SIG-M5 treated with dmso at 0.1 percent for 504 hours (cell line): ENCODE measurements around the gene MGST2.
"Not testable (repeated sequence)": the region's sequence is repeated elsewhere in the genome, so short reads cannot be mapped to it uniquely, and the experiment has no call there.

ENCODE experiments used
- DNase-seq: peaks from one replicate; lab custom pipeline; 2025; ENCODE audit not compliant: unreplicated experiment; lab: John Stamatoyannopoulos, UW

MGST2 gene

DNA sequence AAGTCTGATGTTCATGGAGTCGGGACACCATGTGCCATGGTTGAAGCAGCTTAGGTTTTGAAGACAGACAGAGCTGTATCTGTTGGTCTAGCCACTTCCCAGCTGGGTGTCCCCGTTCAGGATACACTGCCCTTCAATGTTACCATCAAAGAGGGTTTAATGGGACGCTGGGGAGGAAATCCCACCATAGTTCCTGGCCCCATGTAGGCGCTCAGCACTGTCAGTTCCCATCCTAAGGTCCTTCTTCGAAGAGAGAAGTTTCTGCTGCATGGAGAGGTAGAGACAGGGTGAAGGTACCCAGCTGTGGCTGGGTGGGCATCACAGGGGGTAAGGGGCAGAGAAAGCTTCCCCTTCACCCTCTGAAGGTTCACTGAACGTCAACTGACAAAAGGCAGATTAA lies 3.7 kb downstream of the MGST2 start:
- DNase-seq = no peak

DNA sequence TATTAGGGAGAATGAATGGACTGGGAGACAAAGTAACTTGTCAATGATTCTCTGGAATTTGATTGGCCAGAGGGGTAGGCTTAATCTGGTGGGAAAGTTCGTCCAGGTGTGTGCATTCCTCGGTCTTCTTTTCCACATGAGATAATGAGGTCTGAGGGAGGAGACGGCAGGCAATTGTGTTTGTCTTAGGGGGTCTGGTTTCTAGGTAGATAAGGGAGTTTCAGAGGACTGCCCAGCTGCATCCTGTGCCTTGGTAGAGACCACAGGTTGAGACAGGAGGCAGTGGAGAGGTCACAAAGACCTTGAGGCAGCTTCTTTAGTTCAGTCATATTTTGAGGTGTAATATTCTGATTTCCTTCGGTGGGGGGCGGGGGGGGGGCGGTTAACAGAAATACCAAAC lies 4.3 kb downstream of the MGST2 start:
- no peak for DNase-seq

- no peak for DNase-seq
Measured at GRCh38 chr4:139670775-139671174, 5.2 kb downstream of the MGST2 start.

DNA sequence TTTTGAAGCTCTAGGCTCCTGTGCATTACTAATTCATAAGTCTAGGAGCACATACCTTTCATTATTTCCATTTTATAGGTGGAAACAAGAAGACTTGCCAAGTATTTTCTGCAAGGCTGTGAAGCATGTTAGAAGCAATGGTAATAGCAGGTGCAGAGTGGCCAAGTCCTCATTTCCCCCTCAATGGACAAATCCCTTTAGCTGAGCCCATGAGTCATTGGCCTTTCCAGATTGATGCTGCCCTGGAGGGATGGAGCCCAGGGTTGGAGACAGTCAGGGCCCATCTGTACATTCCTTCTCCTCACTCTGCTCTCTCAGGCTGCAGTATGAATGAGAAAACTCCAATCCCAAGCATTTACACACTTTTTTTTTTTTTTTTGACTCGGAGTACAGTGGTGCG lies 6.6 kb downstream of the MGST2 start:
- no peak for DNase-seq

GRCh38 chr4:139672732-139673131 lies 7.1 kb downstream of the MGST2 start:
- DNase-seq = no peak

GRCh38 chr4:139674875-139675550 lies 9.4 kb downstream of the MGST2 start:
- peak; percentile 97 for DNase-seq

DNA sequence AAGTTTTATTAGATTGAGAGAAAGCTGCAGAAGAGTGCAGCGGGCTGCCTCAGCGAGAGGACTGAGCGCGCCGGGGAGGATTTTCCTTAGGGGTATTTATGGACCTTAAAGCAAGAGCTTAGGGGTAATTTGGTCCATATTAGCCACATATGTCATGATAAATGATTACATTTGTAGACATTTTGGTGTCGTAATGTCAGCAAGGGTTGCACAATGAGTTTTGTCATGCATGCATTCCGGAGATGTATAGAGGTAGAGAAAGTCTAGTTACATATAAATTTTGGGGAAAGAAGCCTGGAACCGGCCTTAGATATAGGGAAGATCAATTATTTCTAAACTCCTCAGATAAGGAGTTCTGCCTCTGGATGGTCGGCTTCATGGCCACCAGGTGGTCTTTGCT lies 10.0 kb downstream of the MGST2 start:
- DNase-seq = peak; percentile 50

GRCh38 chr4:139676365-139676764 lies 10.7 kb downstream of the MGST2 start:
- no peak for DNase-seq

GRCh38 chr4:139676913-139677585 lies 11.4 kb downstream of the MGST2 start:
- DNase-seq = no peak

GRCh38 chr4:139682309-139682708 lies 16.7 kb downstream of the MGST2 start:
- no peak for DNase-seq

DNA sequence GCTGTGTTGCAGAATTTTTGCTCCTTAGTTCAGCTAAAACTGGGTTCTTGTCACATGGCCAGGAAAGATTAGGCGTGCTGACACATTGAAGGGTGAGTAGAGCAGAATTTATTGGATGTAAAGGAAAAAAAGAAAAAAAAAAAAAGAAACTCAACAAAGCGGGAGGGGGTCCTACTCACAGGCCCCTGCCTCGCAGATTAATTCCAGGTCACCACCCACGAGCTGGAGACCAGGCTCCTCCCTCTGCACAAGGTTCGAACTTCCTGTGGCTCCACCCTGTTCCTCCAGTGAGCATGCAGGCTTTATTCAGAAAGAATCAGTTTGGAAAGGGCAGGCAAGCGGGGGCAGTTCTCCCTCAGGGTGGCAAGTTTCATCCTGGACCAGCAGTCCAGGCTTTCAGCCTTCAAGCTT lies 17.1 kb downstream of the MGST2 start:
- no peak for DNase-seq

GRCh38 chr4:139684351-139684750 lies 18.7 kb downstream of the MGST2 start:
- DNase-seq = no peak

DNA sequence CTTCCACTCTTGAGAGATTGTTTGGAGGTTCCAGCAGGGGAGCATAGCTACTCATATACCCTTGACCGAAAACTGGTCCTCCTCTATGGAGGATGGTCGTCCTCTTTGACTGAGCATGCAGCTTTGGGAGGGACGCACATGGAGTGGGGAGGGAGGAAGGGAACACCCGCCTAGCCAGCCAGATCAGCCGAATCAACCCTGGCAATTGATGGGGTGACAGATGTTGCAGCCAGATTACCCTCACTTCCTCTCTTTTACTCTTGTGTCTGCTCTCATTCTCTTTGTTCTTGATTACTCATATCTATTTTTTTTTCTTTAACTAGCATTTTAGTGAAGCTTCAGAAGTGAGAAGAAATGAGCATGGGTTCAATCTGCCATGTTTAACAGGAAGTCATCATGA lies 19.6 kb downstream of the MGST2 start:
- DNase-seq = peak; percentile 11

- no peak for DNase-seq
Measured at GRCh38 chr4:139686130-139686529, 20.5 kb downstream of the MGST2 start.

DNA sequence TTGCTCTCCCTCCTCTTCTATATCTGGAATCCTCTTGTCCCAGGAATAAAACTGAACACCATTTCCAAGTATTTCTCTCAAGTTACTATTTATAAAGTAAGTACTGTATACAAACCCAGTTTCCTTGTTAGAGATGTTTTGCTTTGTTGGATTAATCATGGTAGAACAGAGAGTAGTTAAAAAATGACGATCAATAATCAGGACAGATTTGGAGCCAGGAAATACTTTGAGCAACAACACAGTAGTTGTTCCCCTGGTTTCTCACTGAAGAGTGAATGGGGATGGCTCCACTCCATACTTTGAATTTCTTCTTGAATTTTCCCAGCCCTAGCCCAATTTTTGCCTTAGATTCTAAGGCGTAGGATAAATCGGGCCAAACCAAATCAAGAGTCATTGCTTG lies 21.4 kb downstream of the MGST2 start:
- no peak for DNase-seq

DNA sequence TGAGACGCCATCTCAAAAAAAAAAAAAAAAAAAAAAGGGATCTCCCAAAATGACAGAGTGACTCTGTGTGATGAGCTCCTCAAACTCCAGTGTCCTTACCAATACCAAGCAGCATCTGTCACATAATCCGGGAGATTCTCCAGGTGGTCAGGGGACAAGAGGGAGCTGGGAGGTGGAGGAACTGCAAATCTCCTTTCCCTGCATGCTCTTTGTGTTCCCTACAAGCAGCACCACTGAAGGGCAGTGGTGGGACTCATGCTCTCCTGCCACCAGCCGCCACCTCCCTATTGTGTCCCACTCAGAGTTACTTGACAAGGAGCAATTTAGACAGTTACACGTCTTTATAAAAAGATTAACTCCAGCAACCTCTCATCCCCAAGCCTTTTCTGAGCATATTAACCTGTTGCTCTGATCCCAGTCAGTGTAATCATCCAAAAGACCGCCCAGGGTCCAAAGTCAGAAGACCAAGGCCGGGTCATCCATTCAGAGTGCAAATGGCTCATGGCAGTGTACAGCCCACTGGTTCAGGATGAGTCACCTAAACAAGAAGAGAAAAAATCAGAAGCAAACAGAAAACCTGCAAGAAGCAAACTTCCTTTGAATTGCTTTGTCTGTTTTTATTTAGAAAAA lies 23.6 kb downstream of the MGST2 start:
- no peak for DNase-seq

DNA sequence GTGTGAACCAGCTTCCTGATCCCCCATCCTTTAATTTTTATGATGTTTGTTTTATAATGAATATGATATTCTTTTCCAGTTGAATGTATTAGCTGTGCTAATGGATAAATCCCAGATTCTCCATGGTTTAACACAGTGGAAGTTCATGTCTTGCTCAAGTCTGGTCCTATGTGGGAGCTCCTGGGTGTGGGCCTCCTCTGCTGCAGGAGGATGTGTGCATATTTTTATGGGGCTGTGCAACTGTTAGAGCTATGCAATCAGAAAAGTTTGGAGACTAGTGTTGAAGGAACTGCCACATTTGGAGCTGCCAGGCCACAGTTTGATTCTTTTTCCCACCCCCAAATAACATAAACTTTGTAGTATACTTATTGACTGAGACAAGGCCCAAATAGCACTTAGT lies 24.8 kb downstream of the MGST2 start:
- DNase-seq = no peak

- peak; percentile 17 for DNase-seq
Measured at GRCh38 chr4:139692309-139693012, 26.8 kb downstream of the MGST2 start.

- no peak for DNase-seq
Measured at GRCh38 chr4:139694522-139695107, 29.0 kb downstream of the MGST2 start.

DNA sequence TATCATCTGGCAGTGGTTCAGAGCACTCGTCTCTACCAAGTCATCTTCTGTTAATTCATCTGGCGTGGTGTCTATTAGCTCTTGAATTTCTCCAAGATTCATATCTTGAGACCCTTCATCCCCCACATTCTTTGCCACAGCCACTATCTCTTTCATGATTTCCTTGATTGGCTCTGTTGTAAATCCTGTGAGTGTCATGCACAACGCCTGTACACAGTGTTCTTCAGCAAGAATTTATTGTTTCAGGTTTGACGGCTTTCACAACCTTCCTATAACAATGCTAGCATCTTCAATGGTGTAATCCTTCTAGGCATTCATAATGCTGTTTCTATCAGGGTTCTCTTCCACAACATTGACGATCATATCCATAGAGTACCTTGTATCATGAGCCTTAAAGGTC lies 30.9 kb downstream of the MGST2 start:
- no peak for DNase-seq

DNA sequence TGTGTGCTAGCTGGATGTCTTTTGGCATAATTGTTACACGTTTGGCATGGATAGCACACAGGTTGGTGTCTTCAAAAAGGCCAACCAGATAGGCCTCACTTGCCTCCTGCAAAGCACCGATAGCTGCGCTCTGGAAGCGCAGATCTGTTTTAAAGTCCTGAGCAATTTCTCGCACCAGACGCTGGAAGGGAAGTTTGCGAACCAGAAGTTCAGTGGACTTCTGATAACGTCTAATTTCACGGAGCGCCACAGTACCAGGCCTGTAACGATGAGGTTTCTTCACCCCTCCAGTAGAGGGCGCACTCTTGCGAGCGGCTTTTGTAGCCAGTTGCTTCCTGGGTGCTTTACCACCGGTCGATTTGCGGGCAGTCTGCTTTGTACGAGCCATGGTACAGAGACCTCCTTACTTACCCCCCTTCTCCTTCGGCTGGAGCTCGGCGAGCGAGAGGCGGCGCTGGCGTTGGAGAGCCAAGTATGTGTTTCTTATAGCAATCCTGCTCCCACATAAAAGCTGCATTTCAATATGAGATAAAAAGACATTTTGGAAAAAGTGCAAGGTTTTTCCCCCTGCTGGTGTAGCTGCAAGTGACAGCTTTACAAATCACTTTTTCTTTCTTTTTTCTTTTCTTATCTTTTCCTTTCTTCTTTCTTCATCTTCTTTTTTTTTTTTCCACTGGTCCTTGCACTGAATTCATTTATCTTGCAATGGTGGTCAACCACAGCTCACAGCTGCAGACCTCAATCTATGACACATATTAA lies 32.7 kb downstream of the MGST2 start:
- not testable (repeated sequence) for DNase-seq
